ENCODE measurements around the gene KRTAP10-10.
"Not testable (repeated sequence)": the region's sequence is repeated elsewhere in the genome, so short reads cannot be mapped to it uniquely, and the experiment has no call there.

KRTAP10-10 gene

GRCh38 chr21:44637018-44637850 is at the start of gene KRTAP10-10:
TSS of gene KRTAP10-10 (plus strand) at chr21:44637356. CDS start at chr21:44637418, 62 bp downstream.
- DNase-seq, result no peak

- DNase-seq, result no peak
Measured at GRCh38 chr21:44589094-44589493, 48.1 kb upstream of the KRTAP10-10 start.

- DNase-seq, result no peak
Measured at GRCh38 chr21:44589586-44590305, 47.4 kb upstream of the KRTAP10-10 start.

GRCh38 chr21:44590311-44590721 is 46.8 kb upstream of the KRTAP10-10 start:
- DNase-seq, result no peak

- DNase-seq, result not testable (repeated sequence)
Measured at GRCh38 chr21:44590897-44591800, 46.0 kb upstream of the KRTAP10-10 start.

- not testable (repeated sequence) for DNase-seq
Measured at GRCh38 chr21:44591801-44592130, 45.4 kb upstream of the KRTAP10-10 start.

GRCh38 chr21:44592446-44593311 is 44.5 kb upstream of the KRTAP10-10 start, which contains the start of gene KRTAP10-6:
TSS of gene KRTAP10-6 (minus strand) at chr21:44592505. CDS start at chr21:44592484, 21 bp downstream.
- DNase-seq, result no peak

GRCh38 chr21:44593598-44594405 is 43.4 kb upstream of the KRTAP10-10 start:
- DNase-seq, result no peak

GRCh38 chr21:44594406-44594916 is 42.7 kb upstream of the KRTAP10-10 start:
- no peak for DNase-seq

- no peak for DNase-seq
Measured at GRCh38 chr21:44595524-44595923, 41.6 kb upstream of the KRTAP10-10 start.

- DNase-seq, result no peak
Measured at GRCh38 chr21:44596068-44596725, 41.0 kb upstream of the KRTAP10-10 start.

GRCh38 chr21:44598061-44598460 is 39.1 kb upstream of the KRTAP10-10 start:
- DNase-seq, result no peak

- no peak for DNase-seq
Measured at GRCh38 chr21:44599264-44600029, 37.7 kb upstream of the KRTAP10-10 start.

GRCh38 chr21:44600118-44600978 is 36.8 kb upstream of the KRTAP10-10 start, which contains the start of gene KRTAP10-7:
TSS of gene KRTAP10-7 (plus strand) at chr21:44600597. CDS start at chr21:44600622, 25 bp downstream.
- DNase-seq, result not testable (repeated sequence)

GRCh38 chr21:44601091-44601490 is 36.1 kb upstream of the KRTAP10-10 start:
- DNase-seq, result not testable (repeated sequence)

GRCh38 chr21:44601596-44602462 is 35.3 kb upstream of the KRTAP10-10 start:
- DNase-seq, result peak; percentile 15

GRCh38 chr21:44602463-44602850 is 34.7 kb upstream of the KRTAP10-10 start:
- no peak for DNase-seq

Data from NCI-H2171 (cell line).